GM18502 (cell line): ENCODE data around the gene SLC5A11.

Experiments
- ATAC-seq: cut with Tn5 transposase; IDR thresholded peaks from one replicate; pipeline ENCODE4 v1.9.1; 2021; ENCODE audit warnings: mild to moderate bottlenecking; ENCODE audit not compliant: unreplicated experiment, poor library complexity

SLC5A11 gene

DNA sequence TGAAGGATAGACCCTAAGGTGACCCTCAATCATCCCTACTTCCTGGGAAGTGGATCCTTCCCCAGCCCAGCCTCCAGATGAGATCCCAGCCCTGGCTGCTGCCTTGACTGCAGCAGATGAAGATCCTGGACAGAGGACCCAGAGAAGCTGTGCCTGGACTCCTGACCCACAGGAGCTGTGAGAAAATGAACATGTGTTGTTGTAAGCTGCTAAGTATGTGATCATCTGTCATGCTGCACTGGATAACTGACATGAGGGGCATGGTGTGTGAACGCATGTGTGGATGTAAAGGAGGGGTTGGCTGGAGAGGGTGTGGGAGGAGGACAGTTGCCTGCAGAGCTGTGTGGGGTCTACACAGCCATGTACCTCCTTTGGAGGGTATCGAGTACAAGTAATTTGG is 69.3 kb downstream of the SLC5A11 start:
- no peak for ATAC-seq

DNA sequence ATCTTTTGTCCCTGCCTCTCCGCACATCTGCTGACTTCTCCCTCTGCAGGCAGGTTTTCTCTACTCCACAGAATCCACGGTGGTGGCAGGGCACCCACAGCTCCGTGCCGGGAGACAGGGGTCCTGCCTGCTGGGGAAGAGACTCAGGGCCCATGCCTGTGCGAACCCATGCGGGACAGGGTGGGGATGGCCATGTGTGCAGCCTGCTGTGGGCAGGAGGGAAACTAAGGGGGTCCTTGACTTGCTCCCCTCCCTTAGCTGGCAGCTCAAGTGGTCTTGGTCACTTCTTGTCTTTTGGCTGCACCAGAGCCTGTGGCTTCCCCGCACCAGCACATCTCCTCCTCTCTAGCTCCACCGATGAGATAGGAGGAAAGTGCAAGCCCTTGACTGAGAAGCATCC is 69.8 kb downstream of the SLC5A11 start:
- no peak for ATAC-seq

DNA sequence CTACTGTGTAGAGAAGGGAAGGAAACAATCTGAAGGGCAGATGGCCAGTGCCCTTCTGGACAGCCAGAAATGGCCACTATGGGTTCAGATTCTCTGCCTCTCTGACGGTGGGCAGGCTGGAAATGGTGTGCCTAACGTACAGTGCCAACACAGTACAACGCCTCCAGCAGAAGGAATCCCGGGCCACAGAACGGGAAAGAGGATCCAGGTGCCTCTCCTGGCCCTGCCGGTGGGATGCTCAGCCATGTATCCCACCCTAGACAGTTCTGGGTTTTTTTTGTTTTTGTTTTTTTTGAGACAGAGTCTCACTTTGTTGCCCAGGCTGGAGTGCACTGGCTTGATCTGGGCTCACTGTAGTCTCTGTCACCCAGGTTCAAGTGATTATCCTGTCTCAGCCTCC is 71.5 kb downstream of the SLC5A11 start:
- ATAC-seq, result no peak

DNA sequence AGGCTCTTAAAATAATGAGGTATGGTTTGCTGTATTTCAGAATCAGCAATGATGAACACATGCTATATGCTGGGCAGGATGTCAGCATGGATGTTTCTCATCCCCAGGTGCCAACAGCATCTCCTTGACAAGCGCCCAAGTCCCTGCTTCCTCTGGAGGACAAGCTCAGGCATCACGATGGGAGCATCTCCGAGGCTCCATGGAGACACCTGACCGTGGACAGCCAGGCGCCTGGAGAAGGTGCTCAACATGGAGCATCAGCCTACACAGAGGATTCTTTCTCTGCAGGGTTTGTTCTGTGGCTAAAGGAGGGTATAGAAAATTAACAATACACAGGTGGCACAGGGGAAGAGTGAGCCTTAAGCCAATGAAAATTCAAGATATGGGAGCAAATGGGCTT is 72.1 kb downstream of the SLC5A11 start:
- ATAC-seq, result no peak

DNA sequence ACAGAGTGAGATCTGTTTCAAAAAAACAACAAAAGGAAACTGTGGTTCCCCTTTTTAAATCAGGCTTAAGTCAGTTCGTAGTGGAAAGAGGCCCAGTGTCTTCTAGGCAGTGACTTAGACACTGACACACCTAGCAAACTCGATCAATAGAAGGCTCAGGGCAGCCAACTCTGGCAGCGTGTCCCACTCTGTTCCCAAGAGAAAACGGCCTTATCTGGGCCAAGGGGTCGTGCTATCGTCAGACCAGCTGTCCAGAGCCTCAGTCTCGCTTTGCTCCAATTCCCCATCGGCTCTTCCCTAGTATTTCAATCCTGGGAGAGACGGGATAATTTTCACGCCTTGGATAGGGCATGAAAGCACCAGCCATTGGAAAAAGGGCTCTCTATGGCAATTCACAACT is 72.9 kb downstream of the SLC5A11 start:
- no peak for ATAC-seq

DNA sequence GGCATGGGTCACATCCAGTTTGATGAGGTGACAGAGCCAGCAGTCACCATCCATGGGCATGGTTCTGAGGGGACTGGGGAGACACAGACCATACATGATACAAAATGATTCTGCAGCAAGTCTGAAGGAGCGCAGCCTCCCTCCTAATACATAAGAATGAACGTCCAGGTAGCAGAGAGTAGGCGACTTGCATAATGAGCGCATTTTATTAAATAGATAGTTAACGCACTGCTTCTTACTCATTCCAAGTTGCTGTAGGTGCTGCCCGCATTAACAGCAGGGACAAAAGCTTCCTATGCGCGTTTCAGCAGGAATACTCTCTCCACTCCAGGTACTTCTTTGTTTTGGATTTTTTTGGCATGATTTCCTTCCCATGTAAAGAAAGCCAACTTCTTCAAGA is 73.8 kb downstream of the SLC5A11 start:
- ATAC-seq, result no peak

DNA sequence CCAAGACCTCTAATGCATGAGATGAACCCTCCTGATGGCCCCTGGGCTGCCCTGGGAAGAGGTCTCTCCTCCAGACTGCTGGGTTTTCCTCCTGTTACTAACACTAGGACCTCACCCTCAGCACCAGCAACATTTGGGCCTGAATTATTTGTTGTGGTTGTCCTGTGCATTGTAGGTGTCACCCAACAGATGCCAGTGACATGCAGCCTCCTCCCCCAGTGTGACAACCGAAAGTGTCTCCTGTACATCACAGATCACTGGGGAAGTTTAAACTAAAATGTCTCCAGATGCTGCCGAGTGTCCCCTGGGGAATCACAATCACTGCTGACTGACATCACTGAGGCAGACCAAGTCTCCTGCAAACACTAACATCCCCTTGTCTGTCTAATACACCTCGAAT is 74.8 kb downstream of the SLC5A11 start:
- no peak for ATAC-seq

DNA sequence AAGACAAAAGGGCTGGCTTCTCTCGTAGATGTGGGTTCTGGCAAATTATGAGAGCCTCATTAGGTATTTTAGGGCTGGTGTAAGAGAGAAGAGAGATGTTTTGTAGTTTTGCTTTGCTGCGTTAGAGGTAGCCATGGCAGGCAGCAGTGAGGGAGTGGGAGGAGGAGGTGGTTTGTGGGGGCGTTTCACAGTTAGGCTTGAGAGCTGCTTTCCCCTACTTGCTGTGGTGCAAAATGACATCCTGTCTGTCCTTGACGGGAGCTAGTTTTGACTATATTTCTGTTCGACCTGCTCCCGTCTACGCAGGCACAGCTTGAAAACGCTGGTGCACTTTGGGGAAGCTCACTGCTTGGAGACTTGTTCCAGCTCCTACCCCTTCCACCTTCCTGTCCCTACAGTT is 75.5 kb downstream of the SLC5A11 start:
- no peak for ATAC-seq

DNA sequence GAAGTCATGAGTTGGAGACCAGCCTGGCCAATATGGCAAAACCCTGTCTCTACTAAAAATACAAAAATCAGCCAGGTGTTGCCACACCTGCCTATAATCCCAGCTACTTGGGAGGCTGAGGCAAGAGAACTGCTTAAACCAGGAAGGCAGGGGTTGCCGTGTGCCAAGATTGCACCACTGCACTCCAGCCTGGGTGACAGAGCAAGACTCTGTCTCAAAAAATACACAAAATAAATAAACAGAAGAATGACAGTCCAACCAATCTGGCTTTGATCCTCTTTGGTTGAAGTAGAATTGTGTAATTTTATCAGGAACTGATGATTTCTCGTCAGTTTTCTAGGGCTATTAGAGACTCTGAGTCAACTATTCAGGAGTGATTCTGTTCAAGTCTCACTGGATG is 79.4 kb downstream of the SLC5A11 start:
- ATAC-seq, result no peak

DNA sequence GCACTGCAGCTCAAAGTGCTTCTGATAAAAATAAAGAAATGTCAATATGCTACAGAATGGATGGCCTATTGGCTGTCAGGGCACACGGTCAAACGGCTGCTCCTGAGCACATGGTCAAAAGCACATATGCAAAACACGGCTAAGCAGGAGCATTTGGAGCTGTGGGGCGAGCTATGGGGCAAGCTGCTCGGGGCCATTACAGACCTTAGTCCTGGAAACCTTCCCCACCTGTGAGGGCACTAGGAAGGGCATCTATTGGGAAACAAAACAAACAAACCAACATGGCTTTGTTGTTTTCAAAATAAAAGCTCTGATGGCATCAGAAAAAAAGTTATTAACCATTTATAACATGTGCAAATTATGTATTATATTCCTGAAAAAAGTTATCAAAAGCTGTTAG is 83.6 kb downstream of the SLC5A11 start:
- no peak for ATAC-seq

DNA sequence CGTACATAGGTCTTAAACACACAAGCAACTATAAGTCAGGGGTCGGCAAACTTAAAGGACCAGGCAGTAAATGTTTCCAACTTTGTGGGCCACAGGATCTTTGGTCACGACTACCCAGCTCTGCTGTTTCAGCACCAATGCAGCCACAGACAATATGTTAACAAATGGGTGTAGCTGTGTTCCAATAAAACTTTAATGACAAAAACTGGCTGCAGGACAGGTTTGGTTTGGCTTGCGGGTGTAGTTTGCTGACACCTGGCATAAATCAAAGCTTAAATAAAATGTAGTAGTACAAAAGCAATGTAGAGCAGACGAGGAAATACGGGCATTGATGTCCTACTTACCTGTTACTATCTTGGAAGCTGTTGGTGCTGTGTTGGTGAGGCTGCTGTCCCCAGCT is 84.7 kb downstream of the SLC5A11 start:
- no peak for ATAC-seq

DNA sequence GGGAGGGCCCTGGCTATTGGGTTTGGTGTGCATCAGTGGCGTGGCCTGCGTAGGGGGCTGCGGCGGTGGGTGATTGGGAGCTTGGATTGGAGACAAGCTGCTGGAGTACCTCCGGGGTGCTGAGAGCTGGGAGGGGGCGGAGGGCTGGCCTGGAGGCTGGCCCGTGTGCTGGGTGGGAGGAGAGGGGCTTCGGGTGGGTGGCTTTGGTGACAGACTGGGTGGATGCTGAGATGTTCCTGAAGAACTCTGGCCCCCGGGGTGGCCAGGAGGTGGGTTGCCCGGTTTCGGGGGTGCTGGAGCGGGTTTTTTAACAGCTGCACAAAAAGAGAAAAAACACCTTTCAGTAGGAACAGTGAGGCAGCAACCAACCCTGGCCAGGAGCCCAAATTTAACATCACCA is 85.3 kb downstream of the SLC5A11 start:
- ATAC-seq, result no peak

DNA sequence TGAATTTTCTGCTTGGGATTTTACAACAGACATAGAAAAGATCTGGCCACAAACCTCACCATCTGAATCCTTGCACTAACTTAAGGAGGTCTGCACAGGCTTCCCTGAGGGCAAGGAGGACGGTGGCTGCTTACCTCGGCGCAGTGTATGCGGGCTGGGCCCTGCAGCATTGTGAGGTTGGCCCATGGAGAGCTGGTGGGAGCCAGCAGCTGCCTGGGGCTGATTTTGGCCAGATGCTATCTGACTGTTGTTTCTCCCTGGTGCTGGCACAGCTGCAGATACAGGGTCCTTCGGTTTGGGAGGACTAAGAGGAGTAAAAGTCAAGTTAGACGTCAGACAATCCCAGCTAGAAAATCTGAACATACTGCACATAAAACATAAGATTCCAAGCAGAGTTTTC is 89.6 kb downstream of the SLC5A11 start:
- no peak for ATAC-seq

DNA sequence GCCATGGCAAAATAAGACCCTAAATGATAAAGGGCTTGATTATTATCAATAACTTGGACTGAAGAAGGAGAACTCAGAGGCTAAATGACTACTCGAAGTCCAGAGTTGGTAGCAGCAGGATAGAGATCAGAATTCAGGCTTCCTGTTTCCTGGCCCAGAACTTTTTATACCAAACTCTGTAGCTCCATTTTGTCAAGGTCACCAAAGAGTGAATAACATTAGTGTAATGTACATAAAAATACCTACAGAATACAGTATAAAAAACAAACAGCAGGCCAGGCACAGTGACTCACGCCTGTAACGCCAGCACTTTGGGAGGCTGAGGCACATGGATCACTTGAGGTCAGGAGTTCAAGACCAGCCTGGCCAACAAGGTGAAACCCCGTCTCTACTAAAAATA is 90.4 kb downstream of the SLC5A11 start:
- no peak for ATAC-seq

DNA sequence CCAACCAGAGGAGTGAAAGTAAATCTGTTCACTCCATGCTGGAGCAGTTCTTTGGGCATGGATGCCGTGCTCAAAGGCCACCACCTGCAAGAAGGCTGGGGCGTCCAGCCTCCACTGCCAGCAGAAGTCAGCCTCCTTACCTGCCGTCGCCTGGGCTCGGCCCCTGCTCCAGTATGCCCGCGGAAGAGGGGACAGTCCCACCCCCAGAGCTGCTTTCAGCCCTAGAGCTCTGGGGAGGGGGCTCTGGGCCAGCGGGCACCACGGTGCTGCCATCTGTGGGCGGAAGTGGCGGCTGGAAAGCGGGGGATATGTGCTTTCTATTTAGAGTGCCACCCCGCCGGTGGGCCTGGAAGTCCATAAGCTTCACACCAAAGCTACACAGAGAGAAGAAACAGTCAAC is 93.5 kb downstream of the SLC5A11 start:
- no peak for ATAC-seq

DNA sequence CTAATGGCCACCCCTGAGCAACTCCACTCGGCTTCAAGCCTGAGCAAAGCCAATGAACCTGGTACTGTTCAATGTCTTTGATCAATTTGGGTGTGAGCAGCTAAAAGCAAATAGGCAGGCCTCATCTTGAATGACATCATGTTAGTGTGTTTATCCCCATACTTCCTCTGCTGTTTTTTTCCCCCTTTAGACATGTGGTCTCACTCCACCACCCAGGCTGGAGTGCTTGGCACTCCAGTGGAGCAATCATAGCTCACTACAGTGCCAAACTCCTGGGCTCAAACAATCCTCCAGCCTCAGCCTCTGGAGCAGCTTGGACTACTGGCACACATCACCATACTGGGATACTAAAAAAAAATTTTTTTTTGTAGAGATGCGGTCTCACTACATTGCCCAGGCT is 94.0 kb downstream of the SLC5A11 start:
- no peak for ATAC-seq

DNA sequence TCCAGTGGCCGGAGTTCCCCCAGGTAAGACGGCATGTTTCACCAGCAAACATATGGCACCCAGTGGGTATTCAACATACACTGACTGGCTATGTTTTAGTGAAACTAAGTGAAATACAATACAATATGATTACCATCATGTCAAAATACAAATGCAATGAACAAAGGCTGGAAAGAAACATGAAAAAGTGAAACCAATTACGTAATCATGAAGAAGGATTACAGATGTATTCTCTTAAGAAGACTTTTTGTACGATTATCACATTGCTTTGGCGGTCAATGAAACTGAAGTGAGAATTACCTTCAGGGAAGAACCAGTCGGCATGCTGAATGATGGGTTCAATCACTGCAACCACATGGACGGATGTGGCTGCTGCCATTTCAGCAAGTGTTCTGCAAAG is 97.7 kb downstream of the SLC5A11 start:
- no peak for ATAC-seq

DNA sequence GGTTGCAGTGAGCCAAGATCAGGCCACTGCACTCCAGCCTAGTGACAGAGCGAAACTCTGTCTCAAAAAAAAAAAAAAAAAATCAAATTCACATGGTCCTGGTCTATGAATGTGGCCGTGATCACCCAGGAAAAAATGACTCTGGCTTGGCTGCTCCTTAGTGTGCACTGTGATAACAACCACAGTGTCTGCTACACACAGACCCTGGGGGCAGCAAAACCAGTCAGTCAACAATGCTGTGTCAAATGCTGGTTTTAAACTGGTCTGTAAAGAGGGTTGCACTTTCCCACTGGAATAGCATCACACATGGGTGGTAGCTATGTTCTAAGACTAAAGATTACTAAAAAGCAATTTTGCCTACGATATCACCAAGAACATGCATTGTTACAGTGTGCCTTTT is 98.4 kb downstream of the SLC5A11 start:
- ATAC-seq, result no peak

DNA sequence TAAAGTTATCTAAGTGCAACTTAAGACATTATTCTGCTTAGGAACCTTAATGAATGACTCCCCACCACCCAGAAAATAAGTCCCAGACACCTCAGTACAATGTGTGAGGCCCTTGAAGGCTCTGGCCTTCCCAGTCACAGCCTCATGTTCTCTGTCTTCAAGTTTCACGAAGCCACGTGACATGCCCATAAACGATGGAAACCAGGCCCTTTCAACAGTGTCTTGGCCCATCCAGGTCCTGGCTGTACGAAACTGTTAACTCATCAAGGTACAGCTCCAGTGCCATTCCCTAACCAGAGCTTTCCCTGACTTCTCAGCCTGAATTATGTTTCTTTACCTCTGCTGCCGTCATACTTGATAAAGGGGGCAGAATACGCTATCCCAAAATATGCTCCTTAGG is 100.4 kb downstream of the SLC5A11 start:
- no peak for ATAC-seq

DNA sequence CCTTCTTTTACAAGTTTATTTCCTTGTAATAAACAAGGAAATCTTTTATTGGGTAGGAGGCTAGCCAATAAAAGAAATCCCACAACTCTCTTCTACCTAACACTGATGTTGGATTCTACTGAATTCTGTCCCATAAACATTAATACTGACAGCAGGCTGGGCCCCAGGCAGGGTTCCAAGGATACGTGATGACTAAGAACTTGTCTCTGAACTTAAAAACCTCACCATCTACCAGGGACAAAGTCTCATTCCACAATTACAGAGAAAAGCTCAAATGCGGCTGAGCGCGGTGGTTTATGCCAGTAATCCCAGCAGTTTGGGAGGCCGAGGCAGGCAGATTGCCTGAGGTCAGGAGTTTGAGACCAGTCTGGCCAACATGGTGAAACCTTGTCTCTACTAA is 104.5 kb downstream of the SLC5A11 start:
- ATAC-seq, result no peak

DNA sequence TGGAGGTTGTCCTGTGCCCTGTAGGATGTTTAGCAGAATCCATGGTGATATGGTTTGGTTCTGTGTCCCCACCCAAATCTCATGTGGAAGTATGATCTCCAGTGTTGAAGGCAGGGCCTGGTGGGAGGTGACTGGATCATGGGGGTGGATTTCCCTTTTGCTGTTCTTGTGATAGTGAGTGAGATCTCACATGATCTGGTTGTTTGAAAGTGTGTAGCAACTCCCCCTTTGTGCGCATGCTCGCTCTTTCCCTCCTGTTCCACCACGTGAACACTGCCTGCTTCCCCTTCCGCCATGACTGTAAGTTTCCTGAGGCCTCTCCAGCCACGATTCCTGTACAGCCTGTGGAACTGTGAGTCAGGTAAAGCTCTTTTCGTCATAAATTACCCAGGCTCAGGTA is 107.5 kb downstream of the SLC5A11 start:
- ATAC-seq, result no peak

DNA sequence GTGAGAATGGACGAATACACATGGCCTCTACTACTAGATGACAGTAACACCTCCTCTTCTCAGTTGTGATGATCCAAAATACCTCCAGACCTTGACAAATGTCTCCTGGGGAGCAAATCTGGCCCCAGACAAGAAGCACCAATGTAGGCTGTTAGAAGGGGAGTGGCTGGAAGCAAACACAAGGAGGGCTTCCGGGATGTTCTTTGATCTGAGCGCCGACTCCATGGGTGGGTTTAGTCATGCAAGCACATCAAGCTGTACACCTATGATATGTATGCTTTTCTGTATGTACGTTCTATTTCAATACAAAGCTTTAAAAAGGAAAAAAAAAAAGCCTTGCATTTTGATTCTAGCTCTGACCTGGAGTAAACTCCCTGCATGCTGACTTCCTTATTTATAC is 108.0 kb downstream of the SLC5A11 start:
- ATAC-seq, result no peak

DNA sequence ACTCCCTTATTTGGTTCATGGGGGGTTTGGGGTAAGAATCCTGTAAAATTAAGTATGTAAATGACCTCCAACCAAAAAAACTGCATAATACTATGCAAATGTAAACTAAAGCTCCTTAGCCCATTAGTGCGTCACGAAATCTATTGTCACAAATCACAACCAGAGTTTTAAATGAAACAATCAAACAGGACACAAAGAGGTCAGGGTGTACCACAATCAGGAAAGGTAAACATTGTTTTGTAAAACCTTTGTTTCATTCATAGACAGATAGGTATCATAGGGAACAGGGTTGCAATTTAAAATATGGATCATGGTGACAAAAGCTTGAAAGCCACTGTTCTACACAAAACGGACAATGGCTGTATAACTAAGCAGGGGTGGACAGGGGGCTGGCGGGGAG is 108.4 kb downstream of the SLC5A11 start:
- ATAC-seq, result no peak
